PFSK-1 (cell line): Measurements from ENCODE around the gene XXYLT1.

Experiments used
- POLR2AphosphoS5 ChIP-seq: IDR thresholded peaks from 2 replicates; pipeline ENCODE4 v1.6.1; 2012; ENCODE audit warnings: low read depth, mild to moderate bottlenecking, control low read depth, low read length, moderate library complexity
- SIN3A ChIP-seq: IDR thresholded peaks from 2 replicates; pipeline ENCODE4 v1.6.1; 2012; ENCODE audit warnings: mild to moderate bottlenecking, low read length, moderate library complexity, borderline replicate concordance; ENCODE audit not compliant: insufficient read depth
- TAF1 ChIP-seq: IDR thresholded peaks from 2 replicates; pipeline ENCODE4 v1.6.1; 2012; ENCODE audit warnings: low read length, control low read depth, borderline replicate concordance; ENCODE audit not compliant: insufficient read depth
- TF ChIP-seq, protein P1 (sequence below), 2 experiments: IDR thresholded peaks; 2 replicates each; pipeline versions ENCODE4 v1.6.1 to v1.8.0; 2011 to 2012; ENCODE audit warnings: low read depth in 2 of 2, low read length in 2 of 2, control low read depth in 1 of 2, inconsistent platforms in 1 of 2, mild to moderate bottlenecking in 1 of 2, moderate library complexity in 1 of 2; ENCODE audit not compliant: insufficient read depth in 1 of 2

DNA sequence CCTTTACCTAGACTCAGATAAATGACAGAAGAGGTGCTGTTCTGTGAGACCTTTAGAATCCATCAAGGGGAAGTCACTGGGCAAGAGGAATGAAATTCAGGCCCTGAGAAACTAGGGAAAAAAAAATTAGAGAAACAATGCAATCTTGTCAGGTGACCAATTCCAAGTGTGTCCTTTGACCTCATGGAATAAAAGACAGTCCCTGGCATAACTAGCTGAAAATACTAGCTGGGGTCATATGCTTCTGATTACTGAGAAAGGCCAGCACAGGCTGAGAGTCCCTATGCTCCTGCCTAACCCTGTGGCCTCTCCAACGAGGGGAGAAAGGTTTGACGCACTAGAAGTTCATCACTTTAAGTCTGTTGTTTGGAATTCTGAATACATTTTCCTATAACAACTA is 167.3 kb downstream of the XXYLT1 start:
- TF ChIP-seq, protein P1, sequence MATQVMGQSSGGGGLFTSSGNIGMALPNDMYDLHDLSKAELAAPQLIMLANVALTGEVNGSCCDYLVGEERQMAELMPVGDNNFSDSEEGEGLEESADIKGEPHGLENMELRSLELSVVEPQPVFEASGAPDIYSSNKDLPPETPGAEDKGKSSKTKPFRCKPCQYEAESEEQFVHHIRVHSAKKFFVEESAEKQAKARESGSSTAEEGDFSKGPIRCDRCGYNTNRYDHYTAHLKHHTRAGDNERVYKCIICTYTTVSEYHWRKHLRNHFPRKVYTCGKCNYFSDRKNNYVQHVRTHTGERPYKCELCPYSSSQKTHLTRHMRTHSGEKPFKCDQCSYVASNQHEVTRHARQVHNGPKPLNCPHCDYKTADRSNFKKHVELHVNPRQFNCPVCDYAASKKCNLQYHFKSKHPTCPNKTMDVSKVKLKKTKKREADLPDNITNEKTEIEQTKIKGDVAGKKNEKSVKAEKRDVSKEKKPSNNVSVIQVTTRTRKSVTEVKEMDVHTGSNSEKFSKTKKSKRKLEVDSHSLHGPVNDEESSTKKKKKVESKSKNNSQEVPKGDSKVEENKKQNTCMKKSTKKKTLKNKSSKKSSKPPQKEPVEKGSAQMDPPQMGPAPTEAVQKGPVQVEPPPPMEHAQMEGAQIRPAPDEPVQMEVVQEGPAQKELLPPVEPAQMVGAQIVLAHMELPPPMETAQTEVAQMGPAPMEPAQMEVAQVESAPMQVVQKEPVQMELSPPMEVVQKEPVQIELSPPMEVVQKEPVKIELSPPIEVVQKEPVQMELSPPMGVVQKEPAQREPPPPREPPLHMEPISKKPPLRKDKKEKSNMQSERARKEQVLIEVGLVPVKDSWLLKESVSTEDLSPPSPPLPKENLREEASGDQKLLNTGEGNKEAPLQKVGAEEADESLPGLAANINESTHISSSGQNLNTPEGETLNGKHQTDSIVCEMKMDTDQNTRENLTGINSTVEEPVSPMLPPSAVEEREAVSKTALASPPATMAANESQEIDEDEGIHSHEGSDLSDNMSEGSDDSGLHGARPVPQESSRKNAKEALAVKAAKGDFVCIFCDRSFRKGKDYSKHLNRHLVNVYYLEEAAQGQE (IDR thresholded peaks at IDR 0.05; ENCODE audit: insufficient read depth in 1 of 2, low read depth in 2 of 2, low read length in 2 of 2): no peak
- no peak for TF ChIP-seq TAF1
- no peak for TF ChIP-seq POLR2AphosphoS5
- TF ChIP-seq SIN3A: no peak
